RWPE2 (cell line): ENCODE measurements around the gene ABCC9.
"Not testable (repeated sequence)": the region's sequence is repeated elsewhere in the genome, so short reads cannot be mapped to it uniquely, and the experiment has no call there.

ENCODE experiments used
- ATAC-seq: fragments of 200-7000 bp; cut with Tn5 transposase; 3 replicates; pipeline ENCODE4 v1.9.1; 2021; ENCODE audit warnings: low read depth
- DNase-seq: peaks from one replicate; pipeline ENCODE4 v3.0.0-alpha.2; 2020; ENCODE audit warnings: low spot score
- H3K27ac ChIP-seq: fragments of 450-650 bp; 2 replicates; pipeline ENCODE4 v1.5.1; 2017; ENCODE audit warnings: mild to moderate bottlenecking; ENCODE audit not compliant: poor library complexity, severe bottlenecking
- H3K27me3 ChIP-seq: fragments of 250-450 bp; sonication (Bioruptor Pico); 2 replicates; pipeline ENCODE4 v1.5.1; 2021; ENCODE audit warnings: mild to moderate bottlenecking, moderate library complexity; ENCODE audit not compliant: insufficient read depth, poor library complexity, severe bottlenecking
- H3K36me3 ChIP-seq: fragments of 250-450 bp; sonication (Bioruptor Pico); 2 replicates; pipeline ENCODE4 v1.5.1; 2020; ENCODE audit warnings: low read depth, mild to moderate bottlenecking, moderate library complexity
- H3K4me1 ChIP-seq: fragments of 250-450 bp; sonication (Bioruptor Pico); 2 replicates; pipeline ENCODE4 v1.5.1; 2021; ENCODE audit warnings: mild to moderate bottlenecking, moderate library complexity; ENCODE audit not compliant: insufficient read depth, poor library complexity, severe bottlenecking
- H3K4me3 ChIP-seq: fragments of 250-450 bp; sonication (Bioruptor Pico); 2 replicates; pipeline ENCODE4 v1.5.1; 2021; ENCODE audit warnings: mild to moderate bottlenecking, moderate library complexity; ENCODE audit not compliant: severe bottlenecking
- H3K9me3 ChIP-seq: fragments of 250-450 bp; sonication (Bioruptor Pico); 2 replicates; pipeline ENCODE4 v1.5.1; 2021; ENCODE audit warnings: mild to moderate bottlenecking, moderate library complexity; ENCODE audit not compliant: severe bottlenecking
- TF ChIP-seq, protein P1 (sequence below): fragments of 450-650 bp; IDR thresholded peaks from one replicate; pipeline ENCODE4 v1.5.1; 2017; ENCODE audit warnings: mild to moderate bottlenecking, moderate library complexity; ENCODE audit not compliant: poor library complexity, severe bottlenecking

The ABCC9 gene

GRCh38 chr12:21814814-21815213 is 126.4 kb downstream of the ABCC9 start:
- Histone ChIP-seq H3K27me3 (no peaks in the 10 kb centered on the region), H3K9me3 (no peaks in the 10 kb centered on the region), H3K27ac (no peak overlapping the region), H3K4me3 (no peak overlapping the region), H3K4me1 (peaks cover 7% of the 10 kb centered on the region), H3K36me3 (no peaks in the 10 kb centered on the region)
- DNase-seq (no peak), ATAC-seq (no peak)
- TF ChIP-seq, protein P1, sequence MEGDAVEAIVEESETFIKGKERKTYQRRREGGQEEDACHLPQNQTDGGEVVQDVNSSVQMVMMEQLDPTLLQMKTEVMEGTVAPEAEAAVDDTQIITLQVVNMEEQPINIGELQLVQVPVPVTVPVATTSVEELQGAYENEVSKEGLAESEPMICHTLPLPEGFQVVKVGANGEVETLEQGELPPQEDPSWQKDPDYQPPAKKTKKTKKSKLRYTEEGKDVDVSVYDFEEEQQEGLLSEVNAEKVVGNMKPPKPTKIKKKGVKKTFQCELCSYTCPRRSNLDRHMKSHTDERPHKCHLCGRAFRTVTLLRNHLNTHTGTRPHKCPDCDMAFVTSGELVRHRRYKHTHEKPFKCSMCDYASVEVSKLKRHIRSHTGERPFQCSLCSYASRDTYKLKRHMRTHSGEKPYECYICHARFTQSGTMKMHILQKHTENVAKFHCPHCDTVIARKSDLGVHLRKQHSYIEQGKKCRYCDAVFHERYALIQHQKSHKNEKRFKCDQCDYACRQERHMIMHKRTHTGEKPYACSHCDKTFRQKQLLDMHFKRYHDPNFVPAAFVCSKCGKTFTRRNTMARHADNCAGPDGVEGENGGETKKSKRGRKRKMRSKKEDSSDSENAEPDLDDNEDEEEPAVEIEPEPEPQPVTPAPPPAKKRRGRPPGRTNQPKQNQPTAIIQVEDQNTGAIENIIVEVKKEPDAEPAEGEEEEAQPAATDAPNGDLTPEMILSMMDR, result no peak

DNA sequence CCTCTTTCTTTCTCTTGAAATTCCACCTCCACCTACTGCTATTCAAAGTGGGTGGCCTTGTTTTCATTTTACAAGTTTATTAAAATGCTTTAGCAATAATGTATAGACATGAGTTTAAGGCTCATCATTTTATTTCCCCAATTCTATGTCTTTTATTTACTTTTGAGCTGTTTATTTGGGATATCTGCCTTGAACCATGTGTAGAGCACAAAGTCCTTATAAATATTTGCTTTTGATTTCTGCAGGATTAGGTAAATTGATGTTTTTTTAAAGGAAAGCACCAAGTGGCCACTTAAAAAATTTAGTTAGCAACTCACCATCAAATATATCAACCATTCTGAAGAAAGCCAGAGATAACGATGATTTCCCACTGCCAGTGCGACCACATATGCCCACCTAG is 126.9 kb downstream of the ABCC9 start:
- no peak overlapping the region for H3K27ac ChIP-seq
- H3K27me3 ChIP-seq, result no peaks in the 10 kb centered on the region
- ATAC-seq, result no peak
- no peak overlapping the region for H3K4me3 ChIP-seq
- no peak for DNase-seq
- TF ChIP-seq, protein P1, result no peak
- H3K36me3 ChIP-seq, result no peaks in the 10 kb centered on the region
- no peaks in the 10 kb centered on the region for H3K9me3 ChIP-seq
- peaks cover 5% of the 10 kb centered on the region for H3K4me1 ChIP-seq

DNA sequence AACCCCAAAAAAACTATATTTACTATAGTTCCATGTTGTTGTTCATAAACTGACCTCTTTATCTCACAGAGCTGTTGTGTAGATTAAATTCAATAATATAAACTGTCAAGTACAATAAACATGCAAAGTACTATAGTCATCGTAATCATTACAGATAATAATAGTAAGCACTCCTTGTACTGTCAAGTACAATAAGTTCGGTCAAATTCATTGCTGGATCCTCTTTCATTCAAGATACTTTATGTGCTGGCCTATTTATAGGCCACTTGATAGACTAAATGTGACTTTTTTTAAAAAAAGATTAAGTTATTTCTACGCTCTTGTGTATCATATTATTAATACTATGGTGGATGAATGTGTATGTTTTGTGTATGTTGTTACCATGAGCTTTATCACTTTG is 127.5 kb downstream of the ABCC9 start:
- ATAC-seq, result no peak
- no peaks in the 10 kb centered on the region for H3K4me1 ChIP-seq
- no peaks in the 10 kb centered on the region for H3K9me3 ChIP-seq
- H3K27me3 ChIP-seq, result no peaks in the 10 kb centered on the region
- TF ChIP-seq, protein P1, result no peak
- H3K27ac ChIP-seq, result no peak overlapping the region
- DNase-seq, result no peak
- H3K36me3 ChIP-seq, result no peaks in the 10 kb centered on the region
- no peak overlapping the region for H3K4me3 ChIP-seq

- no peaks in the 10 kb centered on the region for H3K9me3 ChIP-seq
- ATAC-seq, result no peak
- no peak overlapping the region for H3K4me3 ChIP-seq
- no peaks in the 10 kb centered on the region for H3K36me3 ChIP-seq
- no peaks in the 10 kb centered on the region for H3K4me1 ChIP-seq
- TF ChIP-seq, protein P1, result no peak
- no peak for DNase-seq
- no peak overlapping the region for H3K27ac ChIP-seq
- no peaks in the 10 kb centered on the region for H3K27me3 ChIP-seq
Observed at GRCh38 chr12:21813125-21813524, 128.1 kb downstream of the ABCC9 start.

GRCh38 chr12:21812340-21812739 is 128.9 kb downstream of the ABCC9 start:
- H3K36me3 ChIP-seq, ATAC-seq, H3K27me3 ChIP-seq, H3K9me3 ChIP-seq, H3K4me1 ChIP-seq, DNase-seq, H3K4me3 ChIP-seq, H3K27ac ChIP-seq: not testable (repeated sequence)
